Cerebellar cortex (tissue), 1 donor: ENCODE measurements around the gene DGLUCY.
A peak's percentile ranks its signal among the peaks of the same experiment; 100 is the strongest.
"Not testable (repeated sequence)": the region's sequence is repeated elsewhere in the genome, so short reads cannot be mapped to it uniquely, and the experiment has no call there.

ENCODE experiments used
- DNase-seq: peaks from one replicate; pipeline ENCODE4 v3.0.0-alpha.2; 2015; ENCODE audit warnings: low spot score

The DGLUCY gene

DNA sequence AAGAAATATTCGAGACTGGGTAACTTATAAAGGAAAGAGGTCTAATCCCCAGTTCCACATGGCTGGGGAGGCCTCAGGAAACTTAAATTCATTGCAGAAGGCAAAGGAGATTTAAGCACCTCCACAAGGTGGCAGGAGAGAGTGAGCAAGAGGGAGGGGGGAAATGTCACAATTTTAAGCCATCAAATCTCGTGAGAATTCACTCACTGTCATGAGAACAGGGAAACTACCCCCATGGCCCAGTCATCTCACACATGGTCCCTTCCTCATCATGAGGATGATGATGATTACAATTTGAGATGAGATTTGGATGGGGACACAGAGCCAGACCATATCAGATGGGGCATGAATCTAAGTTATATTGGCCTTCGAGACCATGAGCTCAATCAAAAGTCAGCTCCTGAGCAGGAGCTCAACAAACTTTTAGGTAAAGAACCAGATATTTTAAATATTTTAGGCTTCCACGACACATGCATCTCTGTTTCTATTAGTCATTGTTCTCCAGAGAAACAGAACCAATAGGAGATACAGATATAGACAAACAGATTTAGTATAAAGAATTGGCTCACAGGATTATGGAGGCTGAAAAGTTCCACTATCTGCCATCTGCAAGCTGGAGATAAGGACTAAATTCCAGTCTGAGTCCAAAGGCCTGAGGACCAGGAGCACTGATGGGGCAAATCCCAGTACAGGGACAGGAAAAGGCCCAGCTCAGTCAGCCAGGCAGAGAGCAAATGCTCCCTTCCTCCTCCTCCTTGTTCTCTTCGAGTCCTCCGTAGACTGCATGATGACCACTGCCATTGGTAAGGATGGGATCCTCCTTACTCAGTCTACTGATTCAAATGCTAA, 24.9 kb downstream of the DGLUCY start:
- no peak for DNase-seq

DNA sequence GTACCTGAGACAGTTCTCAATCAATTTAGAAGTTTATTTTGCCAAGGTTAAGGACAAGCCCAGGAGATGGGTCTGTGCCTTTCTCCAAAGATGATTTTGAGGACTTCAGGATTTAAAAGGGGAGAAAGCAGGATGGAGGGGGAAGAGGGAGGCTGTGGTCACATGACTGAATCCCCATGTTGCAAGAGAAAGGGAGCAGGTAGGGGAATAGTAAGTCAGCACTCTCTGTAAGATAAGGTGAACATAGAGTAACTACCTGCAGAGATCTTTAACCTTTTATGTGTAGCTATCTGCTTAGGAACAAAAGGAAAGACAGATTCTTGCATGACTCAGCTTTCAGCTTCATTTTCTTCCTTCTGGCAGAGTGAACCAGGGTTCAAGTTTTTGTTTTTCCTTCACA, 25.9 kb downstream of the DGLUCY start:
- DNase-seq, result no peak

DNA sequence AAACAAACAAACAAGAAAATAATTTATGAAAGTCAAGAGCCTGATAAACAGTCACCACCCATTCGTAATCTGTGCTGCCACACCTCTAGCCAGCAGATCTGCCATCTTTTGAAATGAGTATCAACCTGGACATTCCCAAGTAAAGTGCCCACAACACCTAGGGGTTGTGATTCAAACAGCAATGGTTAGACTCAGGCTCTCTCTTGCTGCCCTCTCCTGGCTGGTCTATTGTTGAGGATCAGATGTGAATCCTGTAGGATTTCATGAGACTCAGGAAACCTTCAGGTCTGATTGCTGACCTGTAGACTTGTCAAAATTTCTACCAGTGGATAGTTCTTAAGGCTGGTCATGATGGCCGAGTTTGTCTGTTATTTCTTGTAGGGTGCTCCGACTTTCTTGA, 26.8 kb downstream of the DGLUCY start:
- peak; percentile 55 for DNase-seq

- peak; percentile 48 for DNase-seq
These were observed 28.4 kb downstream of the DGLUCY start for GRCh38 chr14:91142214-91142668.

GRCh38 chr14:91143862-91144261, 30.0 kb downstream of the DGLUCY start:
- DNase-seq, result peak; percentile 73

- DNase-seq, result no peak
These were observed 30.7 kb downstream of the DGLUCY start for GRCh38 chr14:91144425-91145145.

DNA sequence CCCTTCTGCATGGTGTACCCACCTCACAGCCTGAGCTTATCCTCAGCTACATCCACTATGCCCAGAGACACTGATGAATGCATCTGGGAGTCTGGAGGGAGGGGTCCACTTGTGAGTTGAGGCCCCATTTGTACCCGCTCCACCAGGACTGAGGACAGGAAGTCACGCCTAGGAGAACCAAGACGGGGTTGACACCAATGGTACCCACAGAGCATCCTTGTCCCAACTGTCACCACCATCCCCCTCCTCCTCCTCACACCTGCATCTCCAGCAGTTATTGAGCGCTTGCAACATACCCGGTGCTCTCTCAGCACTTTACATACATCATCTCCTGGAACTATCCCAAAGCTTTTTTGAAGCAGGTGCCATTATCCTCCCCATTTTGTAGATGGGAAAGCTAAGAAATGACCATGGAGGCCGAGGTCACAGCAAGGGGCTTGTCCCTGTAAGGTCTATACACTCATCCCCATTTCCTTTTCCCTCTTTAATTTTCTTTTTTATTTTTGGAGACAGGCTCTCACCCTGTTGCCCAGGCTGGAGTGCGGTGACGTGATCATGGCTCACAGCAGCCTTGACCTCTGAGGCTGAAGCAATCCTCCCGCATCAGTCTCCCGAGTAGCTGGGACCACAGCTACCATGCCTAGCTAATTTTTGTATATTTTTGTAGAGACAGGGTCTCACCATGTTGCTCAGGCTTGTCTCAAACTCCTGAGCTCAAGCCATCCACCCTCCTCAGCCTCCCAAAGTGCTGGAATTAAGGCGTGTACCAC, 31.7 kb downstream of the DGLUCY start:
- DNase-seq, result no peak

DNA sequence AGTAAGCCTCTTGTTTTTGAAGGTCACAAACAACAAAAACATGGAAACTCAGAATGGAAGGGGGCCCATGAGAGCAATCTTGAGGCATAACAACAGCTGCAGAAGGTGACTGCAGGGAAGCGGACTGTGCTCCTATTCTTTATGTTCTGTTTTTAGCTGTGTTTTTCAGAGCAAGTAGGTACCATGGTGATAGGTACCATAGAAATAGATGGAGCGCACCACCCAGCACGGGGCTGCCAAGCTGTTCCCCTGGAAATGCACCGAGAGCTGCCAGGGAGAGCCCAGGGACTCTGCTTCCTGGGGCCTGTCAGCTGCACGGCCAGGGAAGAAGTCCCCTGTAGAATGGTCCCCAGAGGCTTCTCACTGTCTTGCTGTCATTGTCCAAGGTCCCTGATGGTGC, 32.8 kb downstream of the DGLUCY start:
- no peak for DNase-seq

GRCh38 chr14:91149462-91149861, 35.6 kb downstream of the DGLUCY start:
- peak; percentile 69 for DNase-seq

DNA sequence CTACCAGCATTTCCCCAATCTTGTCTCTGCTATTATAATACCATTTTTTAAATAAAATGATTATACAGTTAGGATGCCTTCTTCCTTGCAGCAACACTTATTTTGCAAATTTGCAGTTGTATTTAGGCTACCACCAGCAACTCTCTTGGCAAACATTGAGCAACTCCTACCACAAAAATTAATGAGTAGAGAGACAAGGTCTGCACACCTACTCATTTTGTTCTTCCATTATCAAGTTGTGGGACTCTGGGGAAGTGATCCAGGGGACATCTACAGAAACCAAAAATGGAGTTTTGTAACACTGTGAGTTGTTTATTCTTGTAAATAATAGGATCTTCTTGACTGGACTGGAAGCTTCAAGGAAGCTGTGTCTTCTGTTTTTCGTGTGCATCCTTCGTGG, 38.6 kb downstream of the DGLUCY start:
- no peak for DNase-seq

DNA sequence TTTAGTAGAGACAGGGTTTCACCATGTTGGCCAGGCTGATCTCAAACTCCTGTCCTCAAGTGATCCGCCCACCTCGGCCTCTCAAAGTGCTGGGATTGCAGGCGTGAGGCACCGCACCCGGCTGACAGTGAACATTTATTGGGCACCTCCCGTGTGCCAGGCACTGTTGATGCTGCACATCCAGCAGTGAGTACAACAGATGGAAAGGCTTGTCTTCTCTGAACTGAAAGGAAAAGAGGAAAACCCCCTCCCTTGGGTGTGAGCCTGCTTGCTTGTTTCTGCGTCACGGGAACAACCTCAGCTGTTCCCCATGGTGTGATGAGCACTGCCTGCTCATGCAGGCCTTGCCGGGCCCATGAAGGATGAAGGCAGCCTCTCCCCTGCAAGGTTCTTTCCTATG, 39.5 kb downstream of the DGLUCY start:
- DNase-seq, result no peak

GRCh38 chr14:91154851-91155625, 41.2 kb downstream of the DGLUCY start:
- DNase-seq, result no peak

- no peak for DNase-seq
These were observed 41.8 kb downstream of the DGLUCY start for GRCh38 chr14:91155626-91156089.

GRCh38 chr14:91156142-91156666, 42.3 kb downstream of the DGLUCY start:
- not testable (repeated sequence) for DNase-seq

GRCh38 chr14:91156877-91157276, 43.0 kb downstream of the DGLUCY start:
- not testable (repeated sequence) for DNase-seq

- DNase-seq, result no peak
These were observed 44.4 kb downstream of the DGLUCY start for GRCh38 chr14:91158091-91158790.

- DNase-seq, result no peak
These were observed 45.3 kb downstream of the DGLUCY start for GRCh38 chr14:91159182-91159581.

DNA sequence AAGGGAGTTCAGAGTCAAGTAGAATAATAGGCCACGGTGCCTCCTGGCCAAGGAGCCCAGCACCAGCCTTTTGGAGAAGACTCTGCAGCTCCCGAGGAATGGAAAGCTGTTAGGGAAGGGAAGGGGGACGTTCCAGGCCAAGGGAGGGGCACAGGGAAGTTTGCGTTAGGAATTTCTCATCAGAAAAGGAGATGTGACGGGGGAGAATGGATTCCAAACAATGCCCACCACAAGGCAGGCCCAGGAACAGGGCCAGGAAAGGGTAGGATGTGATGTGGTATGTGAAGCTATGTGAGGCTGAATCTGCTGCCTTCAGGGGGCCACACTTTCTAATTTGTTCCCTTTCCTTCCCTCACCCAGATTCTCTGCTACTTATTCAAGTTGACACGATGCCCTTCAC, 46.0 kb downstream of the DGLUCY start:
- DNase-seq, result no peak

- DNase-seq, result no peak
These were observed 49.4 kb downstream of the DGLUCY start for GRCh38 chr14:91163316-91163715.

GRCh38 chr14:91164676-91165075, 50.8 kb downstream of the DGLUCY start:
- DNase-seq, result peak; percentile 66

DNA sequence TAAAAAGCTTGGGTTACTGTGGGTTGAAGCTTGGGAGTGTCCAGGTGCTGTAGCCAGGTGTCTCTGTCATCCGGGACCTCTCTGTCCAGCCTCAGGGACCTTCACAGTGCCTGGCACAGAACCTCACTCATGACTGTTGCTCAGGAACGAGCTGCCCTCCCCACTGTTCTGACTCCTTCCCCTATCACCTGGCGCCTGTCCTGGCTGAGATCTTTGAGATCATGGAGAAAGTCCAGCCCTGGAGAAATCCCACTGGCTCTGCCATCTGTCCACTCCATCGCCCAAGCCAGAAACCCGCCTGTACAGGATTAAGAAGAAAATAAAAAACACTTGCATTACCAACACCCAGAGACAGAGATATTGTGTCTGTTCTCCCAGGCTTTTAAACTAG, 53.5 kb downstream of the DGLUCY start:
- peak; percentile 97 for DNase-seq
